GM12891 (cell line): ENCODE measurements around the gene SHLD1.
"Not testable (repeated sequence)": the region's sequence is repeated elsewhere in the genome, so short reads cannot be mapped to it uniquely, and the experiment has no call there.

Experiments used
- POLR2A ChIP-seq: IDR thresholded peaks from 2 replicates; pipeline ENCODE4 v1.6.1; 2011; ENCODE audit warnings: low read depth, low read length, control low read depth
- POLR2AphosphoS5 ChIP-seq: IDR thresholded peaks from 2 replicates; pipeline ENCODE4 v1.6.1; 2011; ENCODE audit warnings: low read depth, low read length, control low read depth
- POU2F2 ChIP-seq: IDR thresholded peaks from 2 replicates; pipeline ENCODE4 v1.6.1; 2011; ENCODE audit warnings: low read depth, mild to moderate bottlenecking, control low read depth, low read length, moderate library complexity
- SPI1 ChIP-seq: IDR thresholded peaks from 2 replicates; pipeline ENCODE4 v1.6.1; 2011; ENCODE audit warnings: low read depth, low read length, control low read depth
- TAF1 ChIP-seq: IDR thresholded peaks from 2 replicates; pipeline ENCODE4 v1.6.1; 2011; ENCODE audit warnings: low read depth, low read length, control low read depth

GRCh38 chr20:5803754-5804303 lies 53.6 kb downstream of the SHLD1 start:
- TF ChIP-seq POLR2A, POLR2AphosphoS5, TAF1, SPI1, POU2F2: not testable (repeated sequence)
